Retinal pigment epithelial cell (primary cell): ENCODE data around the gene ADM.

Experiments
- DNase-seq: peaks from one replicate; pipeline ENCODE4 v3.0.0-alpha.2; 2010; ENCODE audit warnings: low read depth
- H3K4me3 ChIP-seq: 2 replicates; pipeline ENCODE4 v1.5.1; 2011; ENCODE audit warnings: mild to moderate bottlenecking, low read length, control low read depth, moderate library complexity
- CTCF ChIP-seq: conservative IDR thresholded peaks from 2 replicates; pipeline ENCODE4 v1.5.1; 2011; ENCODE audit warnings: low read depth, low read length, control low read depth, inconsistent platforms

Gene ADM

GRCh38 chr11:10348650-10349280 is 43.9 kb downstream of the ADM start:
- no peak for TF ChIP-seq CTCF
- H3K4me3 ChIP-seq, result no peak overlapping the region
- no peak for DNase-seq

GRCh38 chr11:10349281-10349665 is 44.4 kb downstream of the ADM start:
- H3K4me3 ChIP-seq, result no peak overlapping the region
- TF ChIP-seq CTCF, result no peak
- no peak for DNase-seq

GRCh38 chr11:10349806-10350205 is 44.9 kb downstream of the ADM start:
- H3K4me3 ChIP-seq, result no peak overlapping the region
- no peak for TF ChIP-seq CTCF

GRCh38 chr11:10350334-10350733 is 45.5 kb downstream of the ADM start:
- H3K4me3 ChIP-seq, result no peak overlapping the region
- no peak for TF ChIP-seq CTCF
- DNase-seq, result no peak

More at GRCh38 chr11:10349806-10350205, 44.9 kb downstream of the ADM start:
- no peak for DNase-seq

- H3K4me3 ChIP-seq, result no peak overlapping the region
- no peak for TF ChIP-seq CTCF
- DNase-seq, result no peak
These were observed 46.5 kb downstream of the ADM start for GRCh38 chr11:10351435-10351764.

- no peak overlapping the region for H3K4me3 ChIP-seq
- no peak for TF ChIP-seq CTCF
- DNase-seq, result no peak
These were observed 47.1 kb downstream of the ADM start for GRCh38 chr11:10351765-10352641.

GRCh38 chr11:10352921-10353550 is 48.2 kb downstream of the ADM start:
- TF ChIP-seq CTCF, result no peak
- no peak for DNase-seq
- no peak overlapping the region for H3K4me3 ChIP-seq
